ENCODE results near the gene STARD3.
"Not testable (repeated sequence)": the region's sequence is repeated elsewhere in the genome, so short reads cannot be mapped to it uniquely, and the experiment has no call there.

STARD3 gene

DNA sequence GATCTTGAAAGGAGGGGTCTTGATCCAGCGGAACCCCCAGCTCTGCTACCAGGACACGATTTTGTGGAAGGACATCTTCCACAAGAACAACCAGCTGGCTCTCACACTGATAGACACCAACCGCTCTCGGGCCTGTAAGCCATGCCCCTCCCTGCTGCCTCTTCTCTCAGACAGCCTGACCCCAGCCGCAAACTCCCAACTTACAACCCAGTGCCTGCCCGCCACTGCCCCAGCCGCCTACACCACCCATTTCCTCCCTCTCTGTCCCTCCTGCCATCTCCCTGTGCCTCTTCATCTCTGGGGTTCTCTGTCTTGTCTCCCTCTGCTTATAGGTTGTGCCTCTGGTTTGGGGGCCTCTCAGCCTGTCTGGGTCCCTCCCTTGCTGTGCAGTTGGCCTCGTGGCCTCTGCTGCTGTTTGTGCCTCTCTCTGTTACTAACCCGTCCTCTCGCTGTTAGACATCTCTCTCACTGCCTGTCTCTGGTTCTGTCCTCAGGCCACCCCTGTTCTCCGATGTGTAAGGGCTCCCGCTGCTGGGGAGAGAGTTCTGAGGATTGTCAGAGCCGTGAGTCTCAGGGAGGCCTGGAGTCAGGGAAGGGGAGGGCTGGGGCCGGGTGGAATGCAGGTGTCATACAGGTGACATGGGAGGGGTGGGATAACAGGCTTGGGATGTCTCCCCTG lies 72.5 kb downstream of the STARD3 start:
- no peak overlapping the region for H3K9ac ChIP-seq (ENCODE audit: low read length)
- H3K4me1 ChIP-seq (ENCODE audit: control insufficient read depth in 1 of 2, insufficient read depth in 2 of 2, low read length in 2 of 2), result peaks cover 3 to 12% of the 10 kb centered on the region in 2 experiments
- H2BK12ac ChIP-seq (ENCODE audit: low read length), result no peak overlapping the region
- no peak overlapping the region for H2AFZ ChIP-seq (ENCODE audit: insufficient read depth, low read length, poor library complexity)
- no peak overlapping the region for H3K27ac ChIP-seq (ENCODE audit: low read depth, low read length)
- H3K4me3 ChIP-seq (ENCODE audit: low read depth, low read length), result no peak overlapping the region
- H3K23ac ChIP-seq (ENCODE audit: low read length), result no peak overlapping the region
- H4K91ac ChIP-seq (ENCODE audit: low read depth, low read length), result no peak overlapping the region
- no peaks in the 10 kb centered on the region for H3K79me1 ChIP-seq (ENCODE audit: low read length)
- no peak overlapping the region for H2BK5ac ChIP-seq (ENCODE audit: low read depth, low read length, poor library complexity)
- H4K8ac ChIP-seq (ENCODE audit: low read depth, low read length), result no peak overlapping the region
- no peak overlapping the region for H2BK120ac ChIP-seq (ENCODE audit: insufficient read depth, low read length, poor library complexity)
- peaks cover 5% of the 10 kb centered on the region for H3K9me3 ChIP-seq (ENCODE audit: insufficient read depth, low read depth, low read length)
- H3K79me2 ChIP-seq (ENCODE audit: control insufficient read depth, insufficient read depth, low read length, poor library complexity), result no peaks in the 10 kb centered on the region
- H2AK5ac ChIP-seq (ENCODE audit: low read length), result no peak overlapping the region
- H3K14ac ChIP-seq (ENCODE audit: low read length), result no peak overlapping the region
- no peak overlapping the region for H3K4ac ChIP-seq (ENCODE audit: low read depth, low read length)
- no peak for DNase-seq
- no peak overlapping the region for H3K18ac ChIP-seq (ENCODE audit: low read length)
- no peaks in the 10 kb centered on the region for H3K27me3 ChIP-seq (ENCODE audit: insufficient read depth, low read length)
- no peak overlapping the region for H4K12ac ChIP-seq (ENCODE audit: low read depth, low read length)
- no peak overlapping the region for H3K4me2 ChIP-seq (ENCODE audit: low read length)
- no CpG with 5 or more reads among the region's 14 CpGs for WGBS (ENCODE audit: extremely low coverage, insufficient coverage, insufficient read length)
- H3K36me3 ChIP-seq (ENCODE audit: control insufficient read depth in 1 of 2, insufficient read depth in 2 of 2, low read length in 2 of 2), result peaks cover 49 to 51% of the 10 kb centered on the region in 2 experiments

DNA sequence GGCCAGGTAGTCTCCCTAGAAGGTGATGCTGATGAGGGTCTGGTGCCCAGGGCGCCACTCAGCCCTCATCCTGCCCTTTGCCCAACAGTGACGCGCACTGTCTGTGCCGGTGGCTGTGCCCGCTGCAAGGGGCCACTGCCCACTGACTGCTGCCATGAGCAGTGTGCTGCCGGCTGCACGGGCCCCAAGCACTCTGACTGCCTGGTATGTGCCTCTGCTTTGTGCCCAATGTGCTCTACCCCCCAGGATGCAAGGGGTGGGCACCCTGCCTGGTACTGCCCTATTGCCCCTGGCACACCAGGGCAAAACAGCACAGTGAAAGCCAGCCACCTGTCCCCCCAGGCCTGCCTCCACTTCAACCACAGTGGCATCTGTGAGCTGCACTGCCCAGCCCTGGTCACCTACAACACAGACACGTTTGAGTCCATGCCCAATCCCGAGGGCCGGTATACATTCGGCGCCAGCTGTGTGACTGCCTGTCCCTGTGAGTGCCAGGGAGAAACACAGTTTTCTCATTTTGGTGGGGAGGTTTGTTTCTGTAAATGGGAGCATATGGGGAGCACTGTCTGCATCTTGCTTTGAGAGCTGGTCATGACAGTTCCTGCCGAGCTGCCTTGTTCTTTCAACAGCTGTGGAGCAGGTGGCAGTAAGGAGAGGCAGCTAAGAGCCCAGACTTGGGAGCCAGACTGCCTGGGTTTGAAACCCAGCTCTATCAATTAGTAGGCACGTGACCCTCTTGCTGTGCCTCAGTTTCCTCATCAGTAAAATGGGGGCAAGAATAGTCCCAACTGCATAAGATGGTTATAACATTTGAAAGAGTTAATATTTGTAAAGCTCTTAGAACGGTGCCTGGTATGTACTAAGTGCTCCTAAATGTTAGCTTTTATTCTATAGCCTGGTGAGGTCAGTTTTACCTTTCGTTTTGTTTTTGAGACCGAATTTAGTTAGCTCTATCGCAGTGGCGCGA lies 73.3 kb downstream of the STARD3 start:
- WGBS (ENCODE audit: extremely low coverage, insufficient coverage, insufficient read length), result no CpG with 5 or more reads among the region's 20 CpGs
- DNase-seq, result no peak

DNA sequence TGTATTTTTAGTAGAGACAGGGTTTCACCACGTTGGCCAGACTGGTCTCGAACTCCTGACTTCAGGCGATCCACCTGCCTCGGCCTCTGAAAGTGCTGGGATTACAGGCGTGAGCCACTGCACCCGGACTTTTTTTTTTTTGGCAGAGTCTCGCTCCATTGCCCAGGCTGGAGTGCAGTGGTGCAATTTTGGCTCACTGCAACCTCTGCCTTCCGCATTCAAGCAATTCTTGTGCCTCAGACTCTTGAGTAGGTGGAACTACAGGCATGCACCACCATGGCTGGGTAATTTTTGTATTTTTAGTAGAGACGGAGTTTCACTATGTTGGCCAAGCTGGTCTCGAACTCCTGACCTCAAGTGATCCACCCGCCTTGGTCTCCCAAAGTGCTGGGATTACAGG lies 74.1 kb downstream of the STARD3 start:
- not testable (repeated sequence) for H3K9ac ChIP-seq (ENCODE audit: low read length); H2BK5ac ChIP-seq (ENCODE audit: low read depth, low read length, poor library complexity); H4K8ac ChIP-seq (ENCODE audit: low read depth, low read length); H3K27me3 ChIP-seq (ENCODE audit: insufficient read depth, low read length); H2BK120ac ChIP-seq (ENCODE audit: insufficient read depth, low read length, poor library complexity); H4K12ac ChIP-seq (ENCODE audit: low read depth, low read length); H3K79me2 ChIP-seq (ENCODE audit: control insufficient read depth, insufficient read depth, low read length, poor library complexity); H3K14ac ChIP-seq (ENCODE audit: low read length); H3K4me3 ChIP-seq (ENCODE audit: low read depth, low read length); H3K4me1 ChIP-seq (ENCODE audit: control insufficient read depth in 1 of 2, insufficient read depth in 2 of 2, low read length in 2 of 2); H2BK12ac ChIP-seq (ENCODE audit: low read length); H3K4ac ChIP-seq (ENCODE audit: low read depth, low read length); H3K4me2 ChIP-seq (ENCODE audit: low read length); H3K9me3 ChIP-seq (ENCODE audit: insufficient read depth, low read depth, low read length); H3K79me1 ChIP-seq (ENCODE audit: low read length); H3K23ac ChIP-seq (ENCODE audit: low read length); H2AFZ ChIP-seq (ENCODE audit: insufficient read depth, low read length, poor library complexity); H3K27ac ChIP-seq (ENCODE audit: low read depth, low read length); H3K18ac ChIP-seq (ENCODE audit: low read length); H4K91ac ChIP-seq (ENCODE audit: low read depth, low read length); H2AK5ac ChIP-seq (ENCODE audit: low read length)
- WGBS (ENCODE audit: extremely low coverage, insufficient coverage, insufficient read length), result no CpG with 5 or more reads among the region's 11 CpGs
- peak in 1 of 2 donors; percentile 65 for DNase-seq
- H3K36me3 ChIP-seq (ENCODE audit: control insufficient read depth in 1 of 2, insufficient read depth in 2 of 2, low read length in 2 of 2), result peaks cover 61 to 62% of the 10 kb centered on the region in 2 experiments

More for the DNA sequence above, 73.3 kb downstream of the STARD3 start:
- Histone ChIP-seq H3K36me3 (ENCODE audit: control insufficient read depth in 1 of 2, insufficient read depth in 2 of 2, low read length in 2 of 2) (peaks cover 53 to 54% of the 10 kb centered on the region in 2 experiments), H2BK5ac (ENCODE audit: low read depth, low read length, poor library complexity) (no peak overlapping the region), H2BK120ac (ENCODE audit: insufficient read depth, low read length, poor library complexity) (no peak overlapping the region), H3K9me3 (ENCODE audit: insufficient read depth, low read depth, low read length) (peaks cover 5% of the 10 kb centered on the region), H2BK12ac (ENCODE audit: low read length) (no peak overlapping the region), H4K91ac (ENCODE audit: low read depth, low read length) (no peak overlapping the region), H3K14ac (ENCODE audit: low read length) (no peak overlapping the region), H3K23ac (ENCODE audit: low read length) (no peak overlapping the region), H2AFZ (ENCODE audit: insufficient read depth, low read length, poor library complexity) (no peak overlapping the region), H3K4me3 (ENCODE audit: low read depth, low read length) (no peak overlapping the region), H3K18ac (ENCODE audit: low read length) (no peak overlapping the region), H2AK5ac (ENCODE audit: low read length) (no peak overlapping the region), H3K27ac (ENCODE audit: low read depth, low read length) (no peak overlapping the region), H4K12ac (ENCODE audit: low read depth, low read length) (no peak overlapping the region), H3K9ac (ENCODE audit: low read length) (no peak overlapping the region), H3K79me1 (ENCODE audit: low read length) (no peaks in the 10 kb centered on the region), H3K4ac (ENCODE audit: low read depth, low read length) (no peak overlapping the region), H3K27me3 (ENCODE audit: insufficient read depth, low read length) (no peaks in the 10 kb centered on the region), H3K79me2 (ENCODE audit: control insufficient read depth, insufficient read depth, low read length, poor library complexity) (no peaks in the 10 kb centered on the region), H4K8ac (ENCODE audit: low read depth, low read length) (no peak overlapping the region), H3K4me2 (ENCODE audit: low read length) (no peak overlapping the region), H3K4me1 (ENCODE audit: control insufficient read depth in 1 of 2, insufficient read depth in 2 of 2, low read length in 2 of 2) (peaks cover 1 to 5% of the 10 kb centered on the region in 2 experiments)

DNA sequence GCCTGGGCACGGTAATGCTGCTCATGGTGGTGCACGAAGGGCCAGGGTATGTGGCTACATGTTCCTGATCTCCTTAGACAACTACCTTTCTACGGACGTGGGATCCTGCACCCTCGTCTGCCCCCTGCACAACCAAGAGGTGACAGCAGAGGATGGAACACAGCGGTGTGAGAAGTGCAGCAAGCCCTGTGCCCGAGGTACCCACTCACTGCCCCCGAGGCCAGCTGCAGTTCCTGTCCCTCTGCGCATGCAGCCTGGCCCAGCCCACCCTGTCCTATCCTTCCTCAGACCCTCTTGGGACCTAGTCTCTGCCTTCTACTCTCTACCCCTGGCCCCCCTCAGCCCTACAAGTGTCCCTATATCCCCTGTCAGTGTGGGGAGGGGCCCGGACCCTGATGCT lies 74.9 kb downstream of the STARD3 start:
- Histone ChIP-seq H3K79me1 (ENCODE audit: low read length) (no peaks in the 10 kb centered on the region), H3K14ac (ENCODE audit: low read length) (no peak overlapping the region), H3K4me3 (ENCODE audit: low read depth, low read length) (no peak overlapping the region), H3K9me3 (ENCODE audit: insufficient read depth, low read depth, low read length) (peaks cover 2% of the 10 kb centered on the region), H3K4me2 (ENCODE audit: low read length) (no peak overlapping the region), H4K12ac (ENCODE audit: low read depth, low read length) (no peak overlapping the region), H3K27me3 (ENCODE audit: insufficient read depth, low read length) (no peaks in the 10 kb centered on the region), H2BK12ac (ENCODE audit: low read length) (no peak overlapping the region), H3K9ac (ENCODE audit: low read length) (no peak overlapping the region), H3K27ac (ENCODE audit: low read depth, low read length) (no peak overlapping the region), H2AK5ac (ENCODE audit: low read length) (no peak overlapping the region), H2BK120ac (ENCODE audit: insufficient read depth, low read length, poor library complexity) (no peak overlapping the region), H4K8ac (ENCODE audit: low read depth, low read length) (no peak overlapping the region), H3K79me2 (ENCODE audit: control insufficient read depth, insufficient read depth, low read length, poor library complexity) (no peaks in the 10 kb centered on the region), H2BK5ac (ENCODE audit: low read depth, low read length, poor library complexity) (no peak overlapping the region), H2AFZ (ENCODE audit: insufficient read depth, low read length, poor library complexity) (no peak overlapping the region), H4K91ac (ENCODE audit: low read depth, low read length) (no peak overlapping the region), H3K23ac (ENCODE audit: low read length) (no peak overlapping the region), H3K4me1 (ENCODE audit: control insufficient read depth in 1 of 2, insufficient read depth in 2 of 2, low read length in 2 of 2) (no peaks in the 10 kb centered on the region), H3K18ac (ENCODE audit: low read length) (no peak overlapping the region), H3K4ac (ENCODE audit: low read depth, low read length) (no peak overlapping the region), H3K36me3 (ENCODE audit: control insufficient read depth in 1 of 2, insufficient read depth in 2 of 2, low read length in 2 of 2) (peaks cover 68 to 69% of the 10 kb centered on the region in 2 experiments)
- no CpG with 5 or more reads among the region's 10 CpGs for WGBS (ENCODE audit: extremely low coverage, insufficient coverage, insufficient read length)
- no peak for DNase-seq
